Stimulated activated CD4-positive, alpha-beta T cell treated with anti-CD3 and anti-CD28 coated beads, Interleukin-2, amount 100 ng/mL, for 48 hours (primary cell): Measurements from ENCODE around the gene SPATA31A7.
"Not testable (repeated sequence)": the region's sequence is repeated elsewhere in the genome, so short reads cannot be mapped to it uniquely, and the experiment has no call there.

ENCODE experiments used
- DNase-seq, 2 donors: peaks; one replicate each; pipeline ENCODE4 v3.0.0-alpha.2; 2020

SPATA31A7 gene

GRCh38 chr9:61189736-61190135 is at the start of gene SPATA31A7:
Gene SPATA31A7 (plus strand): TSS chr9:61190036. CDS start chr9:61190065, 29 bp downstream.
- DNase-seq: not testable (repeated sequence)

- DNase-seq: not testable (repeated sequence)
These were observed 36.6 kb downstream of the SPATA31A7 start for GRCh38 chr9:61226438-61226837.
